ENCODE results near the gene PHKA1. TPM values are rescaled to one million over a fixed set of nuclear protein-coding genes. Genes with fewer than 3 reads are reported as not detected.

Gene PHKA1
- total and polyA plus RNA-seq, 2 donors (not counting 1 experiment from before 2014, with no cell fraction given), result 0.07 to 0.20 TPM

GRCh38 chrX:72705814-72706213 lies 8.3 kb downstream of the PHKA1 start:
- no peak overlapping the region for H3K4me3 Mint-ChIP-seq
- no peak overlapping the region for H3K9ac ChIP-seq (ENCODE audit: low read length)
- H3K27ac ChIP-seq (ENCODE audit: low read length in 2 of 2), result no peak overlapping the region
- no peaks in the 10 kb centered on the region for H3K36me3 ChIP-seq (replicated peaks in 1 of 2; ENCODE audit: control extremely low read depth in 1 of 2, control insufficient read depth in 1 of 2, extremely low read depth in 1 of 2, insufficient read depth in 2 of 2, low read length in 1 of 2)
- H3K9me3 ChIP-seq (ENCODE audit: control extremely low read depth in 1 of 3, control insufficient read depth in 2 of 3, insufficient read depth in 1 of 3, low read length in 2 of 3), result no peaks in the 10 kb centered on the region
- DNase-seq (no peak), ATAC-seq (ENCODE audit: low read depth) (no peak)
- ChIA-PET POLR2A (no interaction called here), CTCF (no interaction called here)
- no CpG with 5 or more reads among the region's 1 CpG for WGBS (ENCODE audit: insufficient coverage)
- no peak overlapping the region for H3K27ac Mint-ChIP-seq
- H3K27me3 ChIP-seq (replicated peaks in 1 of 4; ENCODE audit: control extremely low read depth in 1 of 4, control insufficient read depth in 3 of 4, insufficient read depth in 4 of 4, low read length in 3 of 4), result no peaks in the 10 kb centered on the region
- no peaks in the 10 kb centered on the region for H3K27me3 Mint-ChIP-seq
- no peak overlapping the region for H3K4me2 ChIP-seq (replicated peaks; ENCODE audit: low read depth, low read length, poor library complexity, severe bottlenecking)
- H2AFZ ChIP-seq (ENCODE audit: insufficient read depth, low read depth, low read length, poor library complexity, severe bottlenecking), result no peak overlapping the region
- no peaks in the 10 kb centered on the region for H3K4me1 ChIP-seq (ENCODE audit: control insufficient read depth in 2 of 2, insufficient read depth in 2 of 2, low read length in 2 of 2)
- H3K9me3 Mint-ChIP-seq (ENCODE audit: insufficient read depth), result no peaks in the 10 kb centered on the region
- H3K4me1 Mint-ChIP-seq, result no peaks in the 10 kb centered on the region
- no peak overlapping the region for H3K4me3 ChIP-seq (ENCODE audit: control extremely low read depth in 1 of 5, extremely low read depth in 1 of 5, insufficient read depth in 1 of 5, low read depth in 2 of 5, low read length in 4 of 5)
- no peaks in the 10 kb centered on the region for H3K79me2 ChIP-seq (ENCODE audit: control insufficient read depth, insufficient read depth, low read length)
- no peaks in the 10 kb centered on the region for H4K20me1 ChIP-seq (ENCODE audit: control insufficient read depth, insufficient read depth, low read length, poor library complexity, severe bottlenecking)
- TF ChIP-seq EZH2 (IDR thresholded peaks at IDR 0.05; ENCODE audit: borderline replicate concordance, insufficient read depth, low read depth, low read length, poor library complexity, severe bottlenecking), result no peak
- TF ChIP-seq CTCF (IDR thresholded peaks at IDR 0.05), result no peak
- intact Hi-C loops (cut with micrococcal nuclease), result no loop called here

- Mint-ChIP-seq H3K4me3 (no peak overlapping the region), H3K27me3 (no peaks in the 10 kb centered on the region), H3K27ac (no peak overlapping the region), H3K4me1 (no peaks in the 10 kb centered on the region), H3K9me3 (ENCODE audit: insufficient read depth) (no peaks in the 10 kb centered on the region)
- ATAC-seq (ENCODE audit: low read depth) (no peak), DNase-seq (no peak)
- H3K79me2 ChIP-seq (ENCODE audit: control insufficient read depth, insufficient read depth, low read length), result no peaks in the 10 kb centered on the region
- no peak overlapping the region for H3K4me2 ChIP-seq (replicated peaks; ENCODE audit: low read depth, low read length, poor library complexity, severe bottlenecking)
- H3K36me3 ChIP-seq (replicated peaks in 1 of 2; ENCODE audit: control extremely low read depth in 1 of 2, control insufficient read depth in 1 of 2, extremely low read depth in 1 of 2, insufficient read depth in 2 of 2, low read length in 1 of 2), result no peaks in the 10 kb centered on the region
- H3K4me3 ChIP-seq (ENCODE audit: control extremely low read depth in 1 of 5, extremely low read depth in 1 of 5, insufficient read depth in 1 of 5, low read depth in 2 of 5, low read length in 4 of 5), result no peak overlapping the region
- H3K9ac ChIP-seq (ENCODE audit: low read length), result no peak overlapping the region
- H4K20me1 ChIP-seq (ENCODE audit: control insufficient read depth, insufficient read depth, low read length, poor library complexity, severe bottlenecking), result no peaks in the 10 kb centered on the region
- H3K4me1 ChIP-seq (ENCODE audit: control insufficient read depth in 2 of 2, insufficient read depth in 2 of 2, low read length in 2 of 2), result no peaks in the 10 kb centered on the region
- ChIA-PET CTCF (no interaction called here), POLR2A (no interaction called here)
- no peaks in the 10 kb centered on the region for H3K27me3 ChIP-seq (replicated peaks in 1 of 4; ENCODE audit: control extremely low read depth in 1 of 4, control insufficient read depth in 3 of 4, insufficient read depth in 4 of 4, low read length in 3 of 4)
- intact Hi-C loops (cut with micrococcal nuclease), result no loop called here
- H2AFZ ChIP-seq (ENCODE audit: insufficient read depth, low read depth, low read length, poor library complexity, severe bottlenecking), result no peak overlapping the region
- no peak overlapping the region for H3K27ac ChIP-seq (ENCODE audit: low read length in 2 of 2)
- TF ChIP-seq EZH2 (IDR thresholded peaks at IDR 0.05; ENCODE audit: borderline replicate concordance, insufficient read depth, low read depth, low read length, poor library complexity, severe bottlenecking) (no peak), CTCF (IDR thresholded peaks at IDR 0.05) (no peak)
- no peaks in the 10 kb centered on the region for H3K9me3 ChIP-seq (ENCODE audit: control extremely low read depth in 1 of 3, control insufficient read depth in 2 of 3, insufficient read depth in 1 of 3, low read length in 2 of 3)
These were observed 9.0 kb downstream of the PHKA1 start for GRCh38 chrX:72705111-72705510.
